Superior temporal gyrus (tissue), 1 donor: Measurements from ENCODE around the gene PPP2R3B.
"Not testable (repeated sequence)": the region's sequence is repeated elsewhere in the genome, so short reads cannot be mapped to it uniquely, and the experiment has no call there.

Source experiments
- DNase-seq: peaks from one replicate; pipeline ENCODE4 v3.0.0-alpha.2; 2016; ENCODE audit errors: extremely low spot score

PPP2R3B gene

DNA sequence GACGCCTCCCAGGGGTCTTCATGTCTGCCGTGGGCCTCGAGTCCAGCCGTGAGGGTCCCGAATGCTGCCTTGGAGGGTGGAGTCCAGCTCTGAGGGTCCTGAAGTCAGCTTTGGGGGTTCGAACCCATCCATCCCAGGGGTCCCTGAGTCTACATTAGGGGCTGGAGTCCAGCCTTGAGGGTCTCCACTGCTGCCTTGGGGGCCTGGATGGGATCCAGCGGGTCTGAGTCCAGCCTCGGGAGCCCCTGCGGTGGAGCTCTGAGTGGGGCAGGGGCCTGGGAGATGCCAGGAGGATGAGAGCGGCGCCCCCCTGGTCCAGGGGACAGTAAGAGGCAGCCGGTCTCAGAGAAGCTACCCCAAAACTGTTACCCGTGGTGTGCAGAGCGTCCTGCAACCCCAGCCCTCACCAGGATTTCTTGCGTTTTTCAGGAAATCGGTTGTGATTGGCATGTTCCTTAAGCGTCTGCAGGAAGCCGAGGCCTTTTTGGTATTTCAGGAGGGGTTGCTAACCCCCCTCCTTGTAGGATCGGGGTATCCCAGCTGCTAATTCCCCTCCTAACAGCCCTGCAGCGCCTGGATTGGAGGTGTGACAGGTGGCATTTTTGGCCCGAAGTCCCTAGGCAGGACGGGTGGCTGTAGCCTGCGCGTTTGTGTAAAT is 66.5 kb downstream of the PPP2R3B start:
- peak; percentile 34 for DNase-seq

DNA sequence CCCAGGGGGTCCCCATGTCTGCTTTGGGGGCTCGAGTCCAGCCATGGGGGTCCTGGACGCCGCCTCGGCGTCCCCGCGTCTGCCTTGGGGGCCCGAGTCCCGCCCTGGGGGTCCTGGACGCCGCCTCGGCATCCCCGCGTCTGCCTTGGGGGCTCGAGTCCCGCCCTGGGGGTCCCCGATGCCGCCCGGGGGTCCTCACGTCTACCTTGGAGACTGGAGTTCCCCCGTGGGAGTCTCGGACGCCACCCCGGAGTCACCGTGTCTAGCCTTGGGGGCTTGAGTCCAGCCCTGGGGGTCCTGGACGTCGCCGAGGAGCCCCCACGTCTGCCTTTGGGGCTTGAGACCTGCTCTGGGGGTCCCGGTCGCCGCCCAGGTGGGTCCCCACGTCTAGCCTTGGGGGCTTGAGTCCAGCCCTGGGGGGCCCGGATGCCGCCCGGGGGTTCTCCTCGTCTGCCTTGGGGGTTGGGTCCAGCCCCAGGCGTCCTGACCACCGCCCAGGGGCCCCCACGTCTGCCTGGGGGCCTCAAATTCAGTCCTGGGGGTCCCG is 67.1 kb downstream of the PPP2R3B start:
- DNase-seq = no peak

DNA sequence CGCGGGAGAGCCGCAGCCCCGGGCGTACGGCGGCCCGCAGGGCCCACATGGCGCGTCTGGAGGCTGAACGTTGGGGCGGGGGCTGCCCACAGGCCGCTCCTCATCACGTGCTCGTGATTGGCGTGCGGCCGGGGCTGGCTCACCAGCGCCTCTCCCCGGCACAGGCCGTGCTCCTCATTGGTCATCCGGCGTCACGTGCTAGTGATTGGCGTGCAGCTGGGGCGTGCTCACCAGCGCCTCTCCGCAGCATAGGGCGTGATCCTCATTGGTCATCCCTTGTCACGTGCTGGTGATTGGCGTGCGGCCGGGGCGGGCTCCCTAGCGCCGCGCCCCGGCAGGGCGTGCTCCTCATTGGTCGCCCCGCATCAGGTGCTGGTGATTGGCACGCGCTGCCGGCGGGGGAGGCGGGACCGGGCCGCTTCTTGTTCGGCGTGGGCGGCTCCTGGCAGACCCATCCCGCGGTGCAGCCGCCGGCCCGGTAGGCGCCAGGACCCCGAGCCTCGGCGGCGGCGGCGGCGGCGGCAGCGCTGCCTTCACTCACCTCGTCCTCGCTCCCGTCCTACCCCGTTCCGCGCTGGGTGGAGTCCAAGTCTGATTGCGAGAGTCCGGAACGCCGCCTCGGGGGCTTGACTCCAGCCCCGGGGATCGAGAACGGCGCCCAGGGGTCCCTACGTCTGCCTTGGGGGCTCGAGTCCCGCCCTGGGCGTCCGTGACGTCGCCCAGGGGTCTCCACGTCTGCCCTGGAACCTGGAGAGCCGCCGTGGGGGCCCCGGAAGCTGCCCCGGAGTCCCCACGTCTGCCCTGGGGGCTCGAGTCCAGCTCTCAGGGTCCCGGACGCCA is 67.7 kb downstream of the PPP2R3B start, which contains the start of gene GTPBP6:
Gene GTPBP6 (minus strand): TSS at position 58 of the 840 bp plus-strand sequence. CDS start 9 bp downstream, at position 49.
- peak; percentile 100 for DNase-seq

DNA sequence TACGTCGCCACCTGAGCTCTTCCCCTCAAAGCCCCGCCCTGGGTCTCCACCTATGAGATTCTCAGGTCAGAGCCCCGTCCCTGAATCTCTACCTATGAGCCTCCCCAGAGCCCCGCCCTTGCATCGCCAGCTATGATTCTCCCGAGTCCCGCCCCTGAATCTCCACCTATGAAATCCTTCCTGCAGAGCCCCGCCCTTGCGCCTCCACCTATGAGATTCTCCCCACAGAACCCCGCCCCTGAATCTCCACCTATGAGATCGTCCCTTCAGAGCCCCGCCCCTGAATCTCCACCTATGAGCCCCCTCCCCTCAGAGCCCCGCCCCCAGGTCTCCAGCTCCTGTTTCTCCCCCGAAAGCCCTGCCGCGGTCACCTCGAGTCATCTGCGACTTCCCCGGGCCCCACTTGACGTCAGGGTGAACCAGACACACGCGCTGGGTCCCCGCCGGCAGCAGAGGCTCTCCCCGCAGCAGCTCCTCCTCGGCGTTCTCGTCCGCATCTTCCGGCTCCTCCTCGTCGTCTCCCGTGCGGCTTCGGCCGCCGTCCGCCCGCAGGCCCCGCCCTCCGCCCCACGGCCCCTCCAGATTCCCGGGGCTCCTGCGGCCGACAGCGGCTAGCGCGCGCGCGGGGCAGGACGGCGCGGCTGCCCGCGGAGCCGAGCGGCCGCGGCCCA is 68.5 kb downstream of the PPP2R3B start:
- peak; percentile 90 for DNase-seq

DNA sequence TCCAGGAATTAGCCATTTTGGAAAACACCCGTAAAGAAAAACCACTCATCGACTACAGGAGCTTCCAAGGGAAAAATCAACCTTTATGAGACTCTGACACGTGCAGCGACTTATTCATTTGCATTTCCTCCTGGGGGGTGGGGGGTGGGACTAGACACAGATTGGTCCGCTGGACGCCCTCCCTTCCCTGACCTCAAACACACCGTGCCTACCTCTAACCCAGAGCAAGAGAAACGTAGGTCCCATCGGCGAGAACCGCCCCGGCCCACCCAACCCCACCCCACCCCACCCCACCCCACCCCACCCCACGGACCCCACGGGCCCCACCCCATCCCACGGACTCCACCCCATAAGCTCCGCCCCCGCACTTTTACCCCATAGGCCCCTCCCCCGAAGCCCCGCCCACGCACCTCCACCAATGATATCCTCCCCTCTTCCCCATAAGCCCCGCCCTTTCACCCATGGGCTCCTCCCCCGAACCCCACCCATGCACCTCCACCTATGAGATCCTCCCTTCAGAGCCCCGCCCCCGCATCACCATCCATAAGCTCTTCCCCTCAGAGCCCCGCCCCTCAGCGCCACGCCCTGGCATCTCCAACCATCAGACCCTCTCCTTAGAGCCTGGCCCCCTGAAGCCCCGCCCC is 69.2 kb downstream of the PPP2R3B start:
- no peak for DNase-seq

DNA sequence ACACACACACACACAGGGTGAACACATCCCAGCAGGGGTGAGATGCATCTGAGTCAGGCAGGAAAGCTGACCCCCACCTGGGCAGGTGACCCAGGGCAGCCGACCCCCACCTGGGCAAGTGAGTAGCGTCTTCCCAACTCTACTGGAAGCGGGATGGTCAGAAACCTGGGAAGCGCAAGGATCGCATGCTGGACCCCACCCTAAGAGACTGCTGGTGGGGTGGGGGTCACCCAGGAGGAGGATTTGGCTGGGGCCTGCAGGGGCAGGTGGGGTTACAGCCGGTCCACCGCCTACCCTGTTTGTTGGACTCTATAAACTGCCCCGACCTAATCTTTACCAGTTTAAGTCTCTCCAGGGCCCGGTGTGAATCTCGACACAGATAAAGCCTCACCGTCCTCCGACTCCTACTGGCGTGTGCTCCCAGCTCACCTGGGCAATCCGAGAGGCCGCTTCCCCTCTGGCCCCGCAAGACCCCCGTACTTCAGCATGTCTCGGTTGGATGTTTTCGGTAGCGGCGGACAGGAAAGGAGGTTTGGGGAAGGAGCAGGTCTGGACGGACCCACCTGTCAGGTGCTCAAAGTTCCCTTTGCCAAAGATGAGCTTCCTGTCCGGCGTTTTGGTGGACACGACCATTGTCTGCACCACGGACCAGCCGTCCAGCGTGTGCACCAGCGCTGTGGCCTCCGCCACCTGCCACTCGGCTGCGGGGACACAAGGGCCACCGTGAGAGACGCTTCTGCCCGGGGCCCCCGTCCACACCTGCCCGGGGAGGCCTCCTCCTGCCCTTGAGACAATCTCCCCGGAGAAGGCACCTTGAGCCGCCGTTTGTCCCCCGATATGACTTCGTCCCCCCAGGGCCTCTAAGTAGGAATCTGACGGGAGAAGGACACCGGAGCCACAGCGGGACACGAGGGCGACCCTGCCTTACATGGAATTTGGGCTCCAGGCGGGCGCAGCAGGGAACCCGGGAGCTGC is 70.1 kb downstream of the PPP2R3B start:
- DNase-seq = no peak

DNA sequence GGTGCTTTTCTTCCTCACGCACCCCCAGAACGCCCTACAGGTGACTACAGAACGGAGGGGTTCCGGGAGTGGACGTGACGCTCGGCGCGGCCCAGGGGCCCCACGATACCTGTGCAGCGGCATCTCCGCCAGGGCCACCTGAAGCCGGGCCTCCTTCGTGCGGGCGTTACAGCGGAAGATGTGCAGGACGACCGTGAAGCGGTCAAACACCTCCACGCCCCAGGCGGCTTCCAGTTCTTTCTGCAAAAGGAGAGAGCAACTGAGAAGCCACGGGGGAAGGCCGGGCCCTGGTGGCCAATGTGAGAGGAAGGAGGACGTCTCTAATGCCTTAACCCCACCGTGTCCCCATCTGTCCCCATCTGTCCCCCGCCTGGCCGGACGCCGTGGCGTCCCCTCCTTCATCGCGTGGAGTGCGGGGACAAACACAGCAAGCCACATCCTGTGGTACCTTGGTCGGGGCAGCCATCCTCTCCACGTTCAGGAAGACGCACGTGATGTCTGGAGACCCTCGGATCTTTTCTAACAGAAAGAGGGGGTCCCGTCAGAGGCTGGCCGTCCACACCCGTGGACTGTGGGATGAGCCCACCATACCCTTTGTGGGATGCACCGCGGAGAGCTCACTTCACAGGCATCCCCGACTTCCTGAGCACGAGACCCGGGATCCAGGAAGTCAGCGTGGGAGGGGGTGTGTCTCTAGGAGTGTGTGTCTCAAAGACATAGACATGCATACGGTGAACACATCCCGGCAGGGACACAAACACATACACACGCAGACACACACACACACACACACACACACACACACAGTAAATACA is 71.7 kb downstream of the PPP2R3B start:
- no peak for DNase-seq

DNA sequence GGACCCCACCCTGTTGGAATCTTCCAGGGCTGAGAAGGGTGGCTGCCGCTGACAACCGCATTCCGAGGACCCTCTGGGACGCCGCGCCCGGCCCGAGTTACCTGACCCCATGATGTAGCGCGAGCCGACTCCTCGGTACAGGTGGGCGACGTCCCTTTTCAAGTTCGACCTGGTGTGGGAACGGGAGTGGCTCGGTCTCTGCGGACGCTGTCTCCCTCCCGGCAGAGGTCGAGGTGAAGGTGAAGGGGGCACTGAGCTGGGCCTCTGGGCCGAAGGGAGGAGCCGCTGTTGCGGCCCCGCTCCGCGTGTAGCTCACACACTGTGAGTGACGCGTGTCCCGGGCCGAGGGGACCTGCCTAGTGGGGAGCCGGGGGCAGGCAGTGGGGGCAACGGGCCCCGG is 72.7 kb downstream of the PPP2R3B start:
- no peak for DNase-seq

DNA sequence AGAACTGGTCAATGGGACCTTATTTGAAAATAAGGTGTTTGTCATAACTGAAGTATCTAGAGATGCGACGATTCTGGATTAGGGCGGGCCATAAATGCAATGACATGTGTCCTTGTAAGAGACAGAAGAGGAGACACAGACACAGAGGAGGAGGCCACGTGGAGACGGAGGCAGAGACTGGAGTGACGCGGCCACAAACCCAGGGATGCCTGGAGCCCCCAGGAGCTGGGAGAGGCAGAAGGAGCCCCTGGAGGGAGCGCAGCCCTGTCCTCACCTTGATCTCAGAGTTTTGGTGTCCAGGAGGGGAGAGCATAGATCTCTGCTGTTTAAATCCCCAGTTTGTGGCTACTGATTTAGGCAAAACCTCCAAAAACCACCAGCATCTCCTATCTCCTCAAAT is 73.2 kb downstream of the PPP2R3B start:
- no peak for DNase-seq

DNA sequence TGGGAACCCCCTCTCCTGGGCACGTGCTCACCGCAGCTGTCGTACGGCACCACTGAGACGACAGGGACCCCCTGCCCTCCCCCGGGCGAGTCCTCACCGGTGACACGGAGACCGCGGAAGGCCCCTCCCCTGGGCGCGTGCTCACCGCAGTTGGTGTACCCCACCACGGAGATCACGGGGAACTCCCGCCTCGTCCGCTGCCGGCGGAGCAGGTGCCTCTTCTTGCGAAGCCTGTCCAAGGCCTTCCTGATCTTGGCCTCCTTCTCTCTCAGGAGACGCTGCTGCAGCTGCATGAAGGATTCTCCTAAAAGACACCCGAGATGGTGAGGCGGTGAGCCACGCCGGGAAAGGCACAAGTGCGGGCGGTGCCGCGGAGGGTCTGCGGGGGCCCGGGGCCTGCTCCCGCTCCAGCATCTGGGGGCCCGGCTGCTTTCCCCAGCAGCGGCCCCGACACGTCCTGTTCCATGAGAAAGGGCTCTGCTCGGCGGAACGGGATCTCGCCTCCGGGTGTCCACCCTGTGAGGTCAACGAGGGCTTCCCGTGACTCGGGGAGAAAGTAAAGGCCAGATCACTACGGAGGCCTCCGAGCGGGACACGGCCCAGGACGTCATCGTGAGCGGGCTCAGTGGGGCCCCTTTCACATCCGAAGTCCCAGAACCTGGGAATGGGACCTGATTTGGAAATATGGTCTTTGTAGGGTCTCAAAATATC is 73.9 kb downstream of the PPP2R3B start:
- DNase-seq = no peak

DNA sequence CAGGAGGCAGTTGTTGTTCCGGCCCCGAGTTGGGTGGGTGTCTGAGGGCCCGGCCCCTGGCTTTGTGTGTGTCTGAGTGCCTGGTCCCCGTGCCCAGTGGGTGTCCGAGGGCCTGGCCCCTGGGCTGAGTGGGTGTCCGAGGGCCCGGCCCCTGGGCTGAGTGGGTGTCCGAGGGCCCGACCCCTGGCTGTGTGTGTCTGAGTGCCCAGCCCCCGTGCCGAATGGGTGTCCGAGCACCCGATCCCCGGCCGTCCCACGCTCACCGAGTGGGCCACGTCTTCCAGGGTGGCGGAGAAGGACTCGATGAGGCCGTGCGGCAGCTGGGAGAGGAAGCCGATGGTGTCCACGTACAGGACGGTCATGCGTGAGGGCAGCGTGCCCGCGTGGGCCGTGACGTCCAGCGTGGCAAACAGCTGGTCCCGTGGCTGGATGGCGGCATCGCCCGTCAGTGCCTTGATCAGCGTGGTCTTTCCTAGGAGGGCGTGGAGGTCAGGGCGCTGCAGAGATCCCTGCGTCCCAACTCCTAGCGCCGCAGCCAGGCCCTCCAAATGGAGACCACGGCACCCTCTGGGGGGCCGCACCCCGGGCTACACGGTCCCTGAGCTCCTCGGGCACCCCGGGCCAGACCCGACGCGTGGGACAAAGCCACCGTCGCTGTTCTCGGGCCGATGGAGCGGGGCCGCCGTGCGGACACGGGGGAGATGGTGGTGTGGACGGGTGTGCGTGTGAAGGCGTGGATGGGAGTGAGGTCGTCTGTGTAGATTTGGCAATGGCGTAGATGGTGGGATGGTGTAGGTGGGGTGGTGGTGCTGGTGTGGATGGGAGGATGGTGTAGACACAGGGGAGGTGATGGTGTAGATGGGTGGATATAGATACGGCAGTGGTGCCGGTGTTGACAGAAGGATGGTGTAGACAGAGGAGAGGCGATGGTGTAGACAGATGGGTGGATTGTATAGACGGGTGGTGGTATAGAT is 75.3 kb downstream of the PPP2R3B start:
- DNase-seq = no peak

DNA sequence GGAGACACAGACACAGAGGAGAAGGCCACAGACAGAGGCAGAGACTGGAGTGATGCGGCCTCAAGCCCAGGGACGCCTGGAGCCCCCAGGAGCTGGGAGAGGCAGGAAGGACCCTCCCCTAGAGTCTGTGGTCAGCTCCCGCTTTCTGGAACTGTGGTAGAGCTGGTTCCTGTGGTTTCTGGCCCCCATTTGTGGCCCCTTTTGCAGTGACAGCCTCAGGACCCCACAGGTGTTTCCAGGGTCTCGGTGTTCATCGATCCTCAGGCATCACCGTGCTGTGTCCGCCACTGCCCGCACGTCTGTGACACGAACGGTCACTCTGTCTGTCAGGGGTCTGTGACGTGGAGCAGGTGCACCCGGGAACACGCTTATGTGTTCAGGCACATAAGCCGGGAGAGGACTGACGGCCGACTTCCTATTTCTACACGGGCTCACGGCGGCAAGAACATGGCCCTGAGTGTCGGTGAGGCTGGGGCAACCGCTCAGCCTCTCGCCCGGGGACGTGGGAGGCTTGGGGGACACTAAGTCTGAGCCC is 76.0 kb downstream of the PPP2R3B start:
- no peak for DNase-seq

DNA sequence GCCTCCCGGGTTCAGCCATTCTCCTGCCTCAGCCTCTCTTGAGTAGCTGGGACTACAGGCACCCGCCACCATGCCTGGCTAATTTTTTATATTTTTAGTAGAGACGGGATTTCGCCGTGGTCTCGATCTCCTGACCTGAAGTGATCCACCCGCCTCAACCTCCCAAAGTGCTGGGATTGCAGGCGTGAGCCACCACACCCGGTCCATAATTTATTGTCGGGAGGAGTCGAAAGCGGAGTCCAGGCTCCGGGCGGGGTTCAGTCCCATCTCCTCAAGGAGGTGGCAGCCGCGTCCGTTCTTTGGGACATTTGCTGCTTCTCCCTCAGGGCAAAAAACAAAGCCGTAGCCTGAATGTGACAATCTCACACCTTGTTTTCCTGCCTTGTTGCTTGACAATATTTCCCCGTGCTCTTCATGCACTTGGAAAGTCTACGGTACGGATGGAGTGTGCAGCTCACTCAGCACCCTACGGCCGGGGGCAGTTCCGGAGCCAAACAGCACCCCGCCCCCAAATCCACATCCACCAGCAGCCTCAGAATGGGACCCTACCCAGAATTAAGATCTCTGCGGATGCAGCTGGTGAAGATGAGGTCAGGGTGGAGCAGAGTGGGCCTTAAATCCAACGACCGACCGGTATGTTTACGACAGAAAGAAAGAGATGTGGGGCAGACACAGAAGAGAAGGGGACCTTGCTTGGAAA is 77.7 kb downstream of the PPP2R3B start:
- no peak for DNase-seq

DNA sequence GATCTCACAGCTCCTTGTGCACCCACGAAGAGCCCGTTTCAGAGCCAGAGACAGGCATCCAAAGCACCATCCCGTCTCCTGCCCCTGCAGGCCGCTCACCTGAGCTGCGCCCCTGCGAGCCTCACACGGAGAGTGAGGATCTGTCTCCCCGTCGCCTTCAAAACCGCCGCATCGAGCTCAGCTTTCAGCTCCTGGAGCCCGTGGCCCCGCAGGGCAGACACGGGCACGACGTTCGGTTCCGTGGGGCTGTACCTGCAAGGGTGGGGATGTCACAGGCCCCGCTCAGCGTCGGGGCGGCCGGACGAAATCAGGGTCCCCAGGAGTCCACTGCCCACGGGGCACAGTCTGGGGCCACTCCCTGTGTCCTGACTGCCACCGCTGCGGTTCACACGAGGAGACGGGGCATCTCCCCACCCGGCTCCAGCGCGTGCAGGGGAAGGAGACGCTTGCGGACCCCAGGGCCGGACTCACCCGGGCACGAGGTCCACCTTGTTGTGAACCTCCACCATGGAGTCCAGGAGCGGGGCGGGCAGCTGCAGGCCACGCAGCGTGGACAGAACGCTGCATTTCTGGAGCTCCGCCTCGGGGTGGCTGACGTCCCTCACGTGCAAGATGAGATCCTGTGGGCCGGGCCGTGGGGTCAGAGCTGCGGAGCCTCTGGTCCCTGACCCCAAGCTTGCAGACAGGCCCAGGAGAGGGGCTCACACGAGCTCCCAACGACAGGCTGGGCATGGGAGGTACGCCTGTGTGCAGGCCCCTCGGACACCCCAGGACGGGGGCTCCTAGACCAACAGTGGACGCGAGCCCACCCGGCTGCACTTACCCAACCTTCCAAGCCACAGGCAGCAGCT is 79.2 kb downstream of the PPP2R3B start:
- no peak for DNase-seq

DNA sequence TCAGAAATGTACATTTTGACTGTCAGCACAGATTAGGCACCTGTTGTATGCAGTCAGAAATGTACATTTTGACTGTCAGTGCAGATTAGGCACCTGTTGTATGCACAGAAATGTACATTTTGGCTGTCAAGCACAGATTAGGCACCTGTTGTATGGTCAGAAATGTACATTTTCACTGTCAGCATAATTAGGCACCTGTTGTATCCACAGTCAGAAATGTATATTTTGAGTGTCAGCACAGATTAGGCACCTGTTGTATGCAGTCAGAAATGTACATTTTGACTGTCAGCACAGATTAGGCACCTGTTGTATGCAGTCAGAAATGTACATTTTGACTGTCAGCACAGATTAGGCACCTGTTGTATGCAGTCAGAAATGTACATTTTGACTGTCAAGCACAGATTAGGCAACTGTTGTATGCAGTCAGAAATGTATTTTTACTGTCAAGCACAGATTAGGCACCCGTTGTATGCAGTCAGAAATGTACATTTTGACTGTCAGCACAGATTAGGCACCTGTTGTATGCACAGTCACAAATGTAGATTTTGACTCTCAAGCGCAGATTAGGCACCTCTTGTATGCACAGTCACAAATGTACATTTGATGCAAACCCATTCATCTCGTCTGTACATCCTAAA is 80.0 kb downstream of the PPP2R3B start:
- DNase-seq = not testable (repeated sequence)
